SU-DHL-6 (cell line): ENCODE results near the gene BICDL2.

Source experiments
- H2AFZ ChIP-seq: fragments of 200-600 bp; sonication (generic); 2 replicates; pipeline ENCODE4 v1.6.1; 2014; ENCODE audit warnings: low read depth, mild to moderate bottlenecking, moderate library complexity, mixed read lengths, antibody characterized with exemption, low read length; ENCODE audit not compliant: severe bottlenecking
- H3F3A ChIP-seq: fragments of 200-600 bp; shearing (Covaris generic); 2 replicates; pipeline ENCODE4 v1.6.0; 2016; ENCODE audit warnings: antibody characterized with exemption, mild to moderate bottlenecking; ENCODE audit not compliant: insufficient read depth
- H3K27ac ChIP-seq: fragments of 200-600 bp; sonication (generic); 2 replicates; pipeline ENCODE4 v1.5.1; 2016; ENCODE audit warnings: low read depth, mild to moderate bottlenecking, low read length, moderate library complexity, mixed read lengths
- H3K27me3 ChIP-seq: fragments of 200-600 bp; sonication (generic), shearing (Covaris generic); 2 replicates; pipeline ENCODE4 v1.6.0; 2014; ENCODE audit warnings: mild to moderate bottlenecking, low read length
- H3K36me3 ChIP-seq: fragments of 200-600 bp; sonication (generic); 2 replicates; pipeline ENCODE4 v1.6.1; 2014; ENCODE audit warnings: mild to moderate bottlenecking, low read length, mixed read lengths
- H3K4me2 ChIP-seq: fragments of 300-600, 200-600 bp; shearing (Covaris generic), sonication (generic); 2 replicates; pipeline ENCODE4 v1.6.0; 2014; ENCODE audit warnings: low read length, low read depth, mild to moderate bottlenecking; ENCODE audit not compliant: poor library complexity, severe bottlenecking
- H3K4me3 ChIP-seq: fragments of 200-600 bp; sonication (generic); 2 replicates; pipeline ENCODE4 v1.5.1; 2014; ENCODE audit warnings: antibody characterized with exemption, low read length, mild to moderate bottlenecking, mixed read lengths; ENCODE audit not compliant: insufficient read depth, poor library complexity, severe bottlenecking
- H3K79me2 ChIP-seq: fragments of 200-600 bp; sonication (generic); 2 replicates; pipeline ENCODE4 v1.6.1; 2014; ENCODE audit warnings: mild to moderate bottlenecking, low read length, moderate library complexity; ENCODE audit not compliant: insufficient read depth
- H3K9ac ChIP-seq: fragments of 200-600 bp; sonication (generic); 2 replicates; pipeline ENCODE4 v1.7.0; 2014; ENCODE audit warnings: mild to moderate bottlenecking, low read length
- H3K9me2 ChIP-seq: fragments of 200-600 bp; sonication (generic); replicated peaks from 2 replicates; pipeline ENCODE4 v1.6.1; 2014; ENCODE audit warnings: low read length; ENCODE audit not compliant: insufficient read depth
- H3K9me3 ChIP-seq: fragments of 200-600 bp; sonication (generic); 2 replicates; pipeline ENCODE4 v1.6.1; 2014; ENCODE audit warnings: low read length, mixed read lengths; ENCODE audit not compliant: insufficient read depth
- H4K20me1 ChIP-seq: fragments of 200-600 bp; sonication (generic); 2 replicates; pipeline ENCODE4 v1.6.1; 2014; ENCODE audit warnings: low read depth, mild to moderate bottlenecking, antibody characterized with exemption, low read length, moderate library complexity, mixed read lengths
- CTCF ChIP-seq: fragments of 200-600 bp; sonication (generic); IDR thresholded peaks from one replicate; pipeline ENCODE4 v1.5.1; 2017; ENCODE audit warnings: antibody characterized with exemption, mild to moderate bottlenecking, low read length, moderate library complexity; ENCODE audit not compliant: insufficient read depth, poor library complexity, severe bottlenecking
- EZH2phosphoT487 ChIP-seq: fragments of 200-600 bp; sonication (generic), shearing (Covaris generic); conservative IDR thresholded peaks from 2 replicates; pipeline ENCODE4 v1.6.1; 2018; ENCODE audit warnings: mild to moderate bottlenecking, antibody characterized with exemption, low read length, moderate library complexity, mixed read lengths

The BICDL2 gene

GRCh38 chr16:3051494-3051893, 14.8 kb upstream of the BICDL2 start:
- Histone ChIP-seq H3K36me3 (no peaks in the 10 kb centered on the region), H3K27ac (no peak overlapping the region), H3K4me3 (no peak overlapping the region), H3K9me2 (no peaks in the 10 kb centered on the region), H3K9me3 (no peaks in the 10 kb centered on the region), H3F3A (no peaks in the 10 kb centered on the region), H3K4me2 (no peak overlapping the region), H3K9ac (no peak overlapping the region), H3K79me2 (no peaks in the 10 kb centered on the region), H4K20me1 (no peaks in the 10 kb centered on the region), H3K27me3 (no peaks in the 10 kb centered on the region), H2AFZ (no peak overlapping the region)
- TF ChIP-seq EZH2phosphoT487 (no peak), CTCF (no peak)

DNA sequence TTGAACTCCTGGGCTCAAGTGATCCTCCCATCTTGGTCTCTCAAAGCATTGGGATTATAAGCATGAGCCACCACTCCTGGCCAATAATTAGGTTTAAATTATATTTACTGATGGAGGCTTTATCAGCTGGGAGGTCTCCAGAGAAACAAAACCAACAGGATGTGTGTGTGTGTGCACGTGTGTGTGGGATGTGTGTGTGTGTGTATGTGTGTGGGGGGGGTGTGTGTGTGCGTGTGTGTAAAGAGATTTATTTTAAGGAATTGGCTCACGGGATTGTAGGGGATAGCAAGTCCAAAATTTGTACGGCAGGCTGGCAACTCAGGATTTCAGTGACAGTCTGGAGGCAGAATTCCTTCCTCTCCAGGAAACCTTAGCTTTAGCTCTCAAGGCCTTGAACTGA, 14.3 kb upstream of the BICDL2 start:
- Histone ChIP-seq H3K79me2 (no peaks in the 10 kb centered on the region), H3K9me3 (no peaks in the 10 kb centered on the region), H3K4me2 (no peak overlapping the region), H3K4me3 (no peak overlapping the region), H3K27me3 (no peaks in the 10 kb centered on the region), H3K27ac (no peak overlapping the region), H3F3A (no peaks in the 10 kb centered on the region), H3K36me3 (no peaks in the 10 kb centered on the region), H2AFZ (no peak overlapping the region), H4K20me1 (no peaks in the 10 kb centered on the region), H3K9ac (no peak overlapping the region), H3K9me2 (no peaks in the 10 kb centered on the region)
- no peak for TF ChIP-seq CTCF

GRCh38 chr16:3050487-3050886, 13.7 kb upstream of the BICDL2 start:
- Histone ChIP-seq H3K79me2 (no peaks in the 10 kb centered on the region), H3K4me3 (no peak overlapping the region), H3K36me3 (no peaks in the 10 kb centered on the region), H3K27me3 (no peaks in the 10 kb centered on the region), H3F3A (no peaks in the 10 kb centered on the region), H2AFZ (no peak overlapping the region), H3K9me2 (no peaks in the 10 kb centered on the region), H3K9me3 (no peaks in the 10 kb centered on the region), H3K4me2 (no peak overlapping the region), H3K27ac (no peak overlapping the region), H3K9ac (no peak overlapping the region), H4K20me1 (no peaks in the 10 kb centered on the region)
- TF ChIP-seq EZH2phosphoT487 = no peak
- no peak for TF ChIP-seq CTCF
